Activated naive CD8-positive, alpha-beta T cell treated with anti-CD3 and anti-CD28 coated beads, Interleukin-2, amount 50 U/mL, for 24 hours (primary cell): ENCODE measurements around the gene PEAR1.
"Not testable (repeated sequence)": the region's sequence is repeated elsewhere in the genome, so short reads cannot be mapped to it uniquely, and the experiment has no call there.

Experiments used
- ATAC-seq: fragments of 150-1000 bp; cut with Tn5 transposase; one replicate; pipeline ENCODE4 v1.10.0; 2021
- DNase-seq: peaks from one replicate; pipeline ENCODE4 v3.0.0; 2021
- H3K27ac Mint-ChIP-seq: one replicate; pipeline ENCODE4 v1.8.0; 2021; ENCODE audit warnings: mild to moderate bottlenecking, mixed read lengths
- H3K27me3 Mint-ChIP-seq: one replicate; pipeline ENCODE4 v1.8.0; 2021; ENCODE audit warnings: mixed read lengths
- H3K36me3 Mint-ChIP-seq: one replicate; pipeline ENCODE4 v1.8.0; 2021; ENCODE audit warnings: low read depth, mixed read lengths
- H3K4me1 Mint-ChIP-seq: one replicate; pipeline ENCODE4 v1.8.0; 2021; ENCODE audit warnings: mixed read lengths
- H3K4me3 Mint-ChIP-seq: one replicate; pipeline ENCODE4 v1.8.0; 2021; ENCODE audit warnings: mild to moderate bottlenecking, moderate library complexity, mixed read lengths
- H3K9me3 Mint-ChIP-seq: one replicate; pipeline ENCODE4 v1.8.0; 2021; ENCODE audit warnings: mixed read lengths

PEAR1 gene

DNA sequence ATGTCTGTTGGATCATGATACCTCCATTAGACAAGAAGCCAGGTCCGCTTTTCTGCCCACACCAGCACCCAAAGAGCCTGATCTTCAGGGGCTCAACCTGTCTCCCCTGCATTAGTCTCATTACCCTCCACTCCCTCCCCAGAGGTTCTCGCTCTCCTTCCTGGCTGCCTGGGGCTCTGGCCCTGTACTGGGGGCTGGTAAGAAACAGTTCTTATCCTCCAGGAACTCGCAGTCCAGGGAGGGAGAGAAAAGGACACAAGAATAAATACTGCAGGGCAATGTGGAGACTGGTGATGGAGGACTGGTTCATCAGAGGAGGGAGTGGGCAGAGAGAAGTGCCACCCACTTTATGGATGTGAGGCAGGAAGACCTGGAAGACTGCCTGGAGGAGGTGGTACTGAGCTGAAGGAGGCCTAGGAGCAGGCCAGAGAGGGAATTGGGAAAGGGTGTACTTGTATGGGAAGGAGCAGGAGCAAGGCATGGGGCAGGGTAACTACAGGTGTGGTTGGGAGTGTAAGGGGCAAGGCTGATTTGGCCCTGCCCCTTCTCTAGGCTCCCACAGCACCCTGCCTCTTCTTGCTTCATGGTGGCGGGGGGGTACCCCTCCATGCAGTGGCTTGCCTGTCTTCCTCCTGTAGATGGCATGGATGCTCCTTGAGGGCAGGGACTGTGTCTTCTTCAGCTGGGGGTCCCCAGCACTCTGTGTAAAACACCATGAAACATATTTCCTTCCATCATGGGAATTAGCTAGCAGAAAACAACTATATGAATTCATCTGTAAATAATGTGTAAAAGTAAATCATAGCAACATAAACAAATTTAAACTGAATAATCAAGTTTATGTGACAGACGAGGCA is 31.9 kb downstream of the PEAR1 start:
- no peak for DNase-seq
- Mint-ChIP-seq H3K9me3 (no peaks in the 10 kb centered on the region), H3K4me3 (no peak overlapping the region)

DNA sequence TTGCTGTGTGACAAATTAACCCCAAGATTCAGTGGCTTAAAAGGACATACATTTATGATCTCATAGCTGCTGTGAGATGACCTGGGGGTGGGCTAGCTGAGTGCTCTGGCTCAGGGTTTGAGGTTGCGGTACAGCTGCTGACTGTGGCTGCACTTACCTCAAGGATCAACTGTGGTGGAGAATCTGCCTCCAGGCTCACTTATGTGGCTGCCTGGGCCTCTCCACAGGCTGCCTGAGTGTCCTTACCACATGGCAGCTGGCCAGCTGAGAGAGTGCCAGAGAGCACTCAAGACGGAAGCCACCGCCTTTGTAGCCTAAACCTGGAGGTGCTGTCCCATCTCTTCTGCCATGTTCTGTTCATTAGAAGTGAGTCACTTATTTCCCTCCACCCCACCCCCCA is 32.7 kb downstream of the PEAR1 start:
- DNase-seq: peak; percentile 76
- H3K27ac Mint-ChIP-seq: peak overlapping the region; percentile 87
- peak; percentile 87 for ATAC-seq

More for the DNA sequence above, 31.9 kb downstream of the PEAR1 start:
- no peak for ATAC-seq
- Mint-ChIP-seq H3K36me3 (no peaks in the 10 kb centered on the region), H3K27ac (no peak overlapping the region), H3K27me3 (peaks cover 86% of the 10 kb centered on the region), H3K4me1 (peaks cover 34% of the 10 kb centered on the region)

DNA sequence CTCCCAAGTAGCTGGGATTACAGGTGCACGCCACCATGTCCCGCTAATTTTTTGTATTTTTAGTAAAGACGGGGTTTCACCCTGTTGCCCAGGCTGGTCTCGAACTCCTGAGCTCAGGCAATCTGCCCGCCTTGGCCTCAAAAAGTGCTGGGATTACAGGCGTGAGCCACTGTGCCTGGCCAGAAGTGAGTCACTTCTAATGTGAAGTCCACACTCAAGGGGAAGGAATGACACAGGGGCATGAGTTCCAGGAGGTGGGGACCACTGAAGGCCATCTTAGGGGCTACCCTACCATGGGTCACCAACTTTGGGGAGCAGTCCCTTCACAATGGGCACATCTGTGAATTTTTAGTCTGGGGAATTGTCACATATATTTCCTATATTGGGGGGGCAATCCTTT is 33.2 kb downstream of the PEAR1 start:
- H3K4me1 Mint-ChIP-seq: peaks cover 38% of the 10 kb centered on the region
- ATAC-seq, H3K27ac Mint-ChIP-seq, H3K4me3 Mint-ChIP-seq, H3K9me3 Mint-ChIP-seq, H3K36me3 Mint-ChIP-seq, DNase-seq: not testable (repeated sequence)
- H3K27me3 Mint-ChIP-seq: peaks cover 84% of the 10 kb centered on the region

More for the DNA sequence above, 32.7 kb downstream of the PEAR1 start:
- Mint-ChIP-seq H3K4me3 (no peak overlapping the region), H3K36me3 (no peaks in the 10 kb centered on the region), H3K4me1 (peaks cover 34% of the 10 kb centered on the region), H3K27me3 (peaks cover 85% of the 10 kb centered on the region), H3K9me3 (no peaks in the 10 kb centered on the region)

DNA sequence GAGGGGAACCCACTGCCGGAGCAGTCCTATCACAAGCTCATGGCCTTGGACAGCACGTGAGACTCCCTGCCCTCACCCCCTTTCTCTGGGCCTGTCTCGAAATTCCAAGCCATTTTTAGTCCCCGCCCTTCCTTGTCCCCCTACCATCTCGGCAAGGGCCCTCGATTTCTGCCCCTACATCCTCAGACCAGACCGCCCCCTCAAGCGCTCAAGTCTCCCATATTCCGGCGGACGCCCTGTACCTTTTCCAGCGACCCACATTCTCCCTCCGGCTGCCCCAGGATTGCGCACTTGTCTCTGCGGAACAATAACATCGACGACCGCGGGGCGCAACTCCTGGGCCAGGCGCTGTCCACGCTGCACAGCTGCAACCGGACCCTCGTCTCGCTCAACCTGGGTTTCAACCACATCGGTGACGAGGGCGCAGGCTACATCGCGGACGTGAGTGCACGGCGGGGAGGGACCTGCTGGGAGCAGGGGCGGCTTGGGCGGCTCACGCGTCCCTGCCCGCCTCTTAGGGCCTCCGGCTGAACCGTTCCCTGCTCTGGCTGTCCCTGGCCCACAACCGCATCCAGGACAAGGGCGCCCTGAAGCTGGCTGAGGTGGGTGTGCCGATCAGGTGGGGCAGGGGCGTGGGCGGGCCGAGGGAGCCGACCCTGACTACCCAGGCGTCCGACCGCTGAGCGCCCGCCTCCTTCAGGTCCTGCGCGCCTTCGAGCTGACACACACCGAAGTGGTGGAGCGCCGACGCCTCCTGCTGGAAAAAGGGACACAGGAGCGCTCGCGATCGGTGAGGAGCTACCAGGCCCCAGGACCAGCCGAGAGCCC is 33.9 kb downstream of the PEAR1 start:
- no peak overlapping the region for H3K27ac Mint-ChIP-seq
- DNase-seq (peak; percentile 80), ATAC-seq (peak; percentile 45)
- no peaks in the 10 kb centered on the region for H3K9me3 Mint-ChIP-seq
- peaks cover 38% of the 10 kb centered on the region for H3K4me1 Mint-ChIP-seq
- H3K36me3 Mint-ChIP-seq: no peaks in the 10 kb centered on the region
- peaks cover 77% of the 10 kb centered on the region for H3K27me3 Mint-ChIP-seq
- no peak overlapping the region for H3K4me3 Mint-ChIP-seq

DNA sequence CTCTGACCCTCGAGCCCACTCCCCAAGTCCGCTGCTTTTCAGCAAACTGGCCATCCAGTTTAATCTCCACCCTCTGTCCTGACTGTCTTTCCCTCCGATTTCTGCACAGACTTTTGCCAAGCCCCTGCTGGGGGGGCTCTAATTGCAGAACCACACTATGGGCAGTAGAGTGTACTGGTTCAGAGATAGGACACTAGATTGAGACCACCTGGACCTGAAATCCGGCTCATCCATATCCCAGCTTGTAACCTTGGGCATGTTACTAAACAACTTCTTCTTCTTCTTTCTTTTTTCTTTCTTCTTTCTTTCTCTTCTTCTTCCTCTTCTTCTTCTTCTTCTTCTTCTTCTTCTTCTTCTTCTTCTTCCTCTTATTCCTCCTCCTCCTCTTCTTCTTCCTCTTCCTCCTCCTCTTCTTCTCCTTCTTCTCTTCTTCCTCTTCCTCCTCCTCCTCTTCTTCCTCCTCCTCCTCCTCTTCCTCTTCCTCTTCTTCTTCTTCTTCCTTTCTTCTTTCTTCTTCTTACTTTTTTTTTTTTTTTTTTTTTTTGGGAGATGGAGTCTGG is 34.6 kb downstream of the PEAR1 start:
- no peaks in the 10 kb centered on the region for H3K9me3 Mint-ChIP-seq

DNA sequence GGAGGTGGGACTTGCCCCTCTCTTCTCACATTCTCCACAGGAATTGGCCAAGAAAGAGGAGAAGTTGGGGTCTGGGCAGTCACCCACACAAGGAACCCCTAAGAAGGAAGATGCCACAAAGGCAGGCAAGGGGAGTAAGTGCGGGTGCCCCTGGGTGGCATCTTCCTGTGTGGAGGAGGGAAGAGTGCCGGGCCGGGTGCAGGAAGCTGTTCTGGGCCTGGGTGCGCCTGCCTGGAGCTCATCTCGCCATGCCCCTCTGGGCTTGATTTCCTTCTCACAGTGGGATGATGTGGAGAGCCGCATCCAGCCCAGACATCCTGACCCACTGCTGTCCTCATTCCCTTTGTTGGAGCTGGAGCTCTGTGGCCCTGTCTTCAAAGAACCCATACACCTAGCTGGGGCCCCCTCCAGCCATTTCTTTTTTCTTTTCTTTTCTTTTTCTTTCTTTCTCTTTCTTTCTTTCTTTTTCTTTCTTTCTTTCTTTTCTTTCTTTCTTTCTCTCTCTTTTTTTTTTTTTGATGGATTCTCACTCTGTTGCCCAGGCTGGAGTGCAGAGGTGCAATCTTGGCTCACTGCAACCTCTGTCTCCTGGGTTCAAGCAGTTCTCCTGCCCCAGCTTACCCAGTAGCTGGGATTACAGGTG is 36.2 kb downstream of the PEAR1 start:
- Mint-ChIP-seq H3K27ac (no peak overlapping the region), H3K27me3 (peaks cover 59% of the 10 kb centered on the region), H3K9me3 (no peaks in the 10 kb centered on the region), H3K4me3 (no peak overlapping the region), H3K4me1 (peaks cover 32% of the 10 kb centered on the region), H3K36me3 (no peaks in the 10 kb centered on the region)
- ATAC-seq (no peak), DNase-seq (no peak)

More for the DNA sequence above, 34.6 kb downstream of the PEAR1 start:
- Mint-ChIP-seq H3K4me1 (peaks cover 38% of the 10 kb centered on the region), H3K36me3 (no peaks in the 10 kb centered on the region), H3K27ac (no peak overlapping the region), H3K27me3 (peaks cover 71% of the 10 kb centered on the region), H3K4me3 (no peak overlapping the region)
- no peak for DNase-seq
- ATAC-seq: no peak

DNA sequence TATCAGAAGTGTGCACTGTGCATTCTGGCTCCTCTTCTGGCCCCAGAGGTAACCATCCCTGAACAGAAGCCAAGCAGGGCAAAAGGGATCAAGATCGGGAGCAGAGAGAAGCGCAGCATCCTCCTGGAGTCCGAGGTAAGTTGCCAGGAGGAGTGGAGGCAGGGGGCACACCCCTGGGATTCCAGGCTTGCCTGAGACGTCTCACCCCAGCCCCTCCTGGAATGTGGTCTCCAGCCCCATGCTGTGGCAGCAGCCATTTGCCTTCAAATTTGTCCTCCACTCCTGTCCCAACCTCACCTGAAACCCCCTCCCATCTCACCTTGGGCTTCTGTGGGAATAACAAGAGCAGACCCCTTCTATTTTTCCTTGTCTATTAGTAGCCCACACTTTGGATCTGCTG is 37.0 kb downstream of the PEAR1 start:
- Mint-ChIP-seq H3K27me3 (peaks cover 52% of the 10 kb centered on the region), H3K4me3 (no peak overlapping the region), H3K9me3 (no peaks in the 10 kb centered on the region), H3K4me1 (peaks cover 28% of the 10 kb centered on the region), H3K27ac (no peak overlapping the region), H3K36me3 (no peaks in the 10 kb centered on the region)
- ATAC-seq (no peak), DNase-seq (no peak)

DNA sequence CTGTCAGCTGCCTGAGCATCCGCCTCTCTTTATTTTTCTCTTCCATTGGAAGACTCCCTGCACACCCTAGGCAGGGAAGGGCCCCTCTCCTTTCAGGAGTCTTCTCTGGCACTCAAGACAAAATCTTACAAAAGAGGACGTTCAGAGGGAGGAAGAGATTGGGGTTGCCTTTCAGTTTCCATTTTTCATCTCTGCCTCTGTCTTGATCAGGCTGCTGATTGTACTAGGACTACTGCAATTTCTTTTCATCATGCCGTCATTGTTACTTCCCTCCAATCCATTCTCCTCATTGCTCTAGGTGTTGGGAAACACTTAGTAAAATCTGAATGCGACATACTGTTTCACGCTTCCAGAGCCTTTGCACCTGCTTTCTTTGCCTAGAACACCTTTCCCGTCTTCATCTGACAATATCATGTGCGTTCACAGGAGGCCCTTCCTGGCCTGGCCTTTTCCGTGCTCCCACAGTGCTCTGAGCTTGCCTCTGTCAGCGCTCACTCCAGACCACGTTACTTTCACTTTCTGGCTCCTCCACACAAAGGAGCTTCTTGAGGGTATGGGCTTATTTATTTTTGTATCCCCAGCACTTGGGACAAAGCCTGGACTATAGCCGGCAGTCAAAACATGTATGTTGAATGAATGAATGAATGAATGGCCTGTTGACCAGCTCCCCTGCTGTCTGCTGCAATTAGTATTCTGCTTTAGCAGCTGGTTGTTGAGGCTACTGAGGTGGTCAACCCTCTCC is 37.9 kb downstream of the PEAR1 start:
- DNase-seq (no peak), ATAC-seq (no peak)
- no peak overlapping the region for H3K27ac Mint-ChIP-seq
- no peaks in the 10 kb centered on the region for H3K36me3 Mint-ChIP-seq
- peaks cover 20% of the 10 kb centered on the region for H3K4me1 Mint-ChIP-seq
- peaks cover 43% of the 10 kb centered on the region for H3K27me3 Mint-ChIP-seq
- H3K4me3 Mint-ChIP-seq: no peak overlapping the region
- H3K9me3 Mint-ChIP-seq: no peaks in the 10 kb centered on the region

DNA sequence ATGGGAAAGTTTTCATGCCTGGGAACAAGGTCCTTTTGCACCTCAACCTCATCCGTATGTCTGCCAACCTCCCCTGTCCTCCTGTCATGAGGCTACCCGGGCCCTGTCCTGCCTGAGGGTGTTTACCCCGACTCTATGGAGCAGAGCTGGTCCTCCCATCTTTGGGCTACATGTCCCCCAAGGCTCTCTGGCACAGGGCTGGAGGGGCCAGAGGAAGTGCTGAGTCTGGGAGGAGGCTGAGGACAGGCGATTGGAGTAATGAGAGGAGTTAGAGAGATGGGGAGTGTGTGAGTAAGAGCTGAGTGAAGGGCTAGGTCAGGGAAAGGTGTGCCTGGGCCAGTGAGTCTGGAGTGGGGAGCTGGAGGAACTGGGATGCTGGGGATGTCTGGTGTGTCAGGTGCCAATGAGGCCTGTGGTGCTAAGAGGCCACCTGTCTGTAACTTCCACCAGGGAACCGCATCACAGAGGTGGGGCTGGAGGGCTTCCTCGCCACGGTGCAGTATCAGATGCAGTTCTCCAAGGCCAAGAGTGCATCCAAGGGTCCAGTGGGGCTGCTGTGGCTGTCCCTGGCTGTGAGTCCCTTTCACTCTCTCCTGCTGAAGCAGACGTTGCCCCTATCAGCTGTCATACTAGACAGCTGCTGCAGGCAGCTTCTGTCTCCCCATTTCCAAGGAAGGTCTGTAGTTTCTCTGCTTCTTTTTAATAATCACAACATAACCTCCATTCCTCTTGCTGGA is 38.6 kb downstream of the PEAR1 start:
- ATAC-seq (no peak), DNase-seq (no peak)
- H3K9me3 Mint-ChIP-seq: no peaks in the 10 kb centered on the region
- H3K36me3 Mint-ChIP-seq: no peaks in the 10 kb centered on the region
- peaks cover 37% of the 10 kb centered on the region for H3K27me3 Mint-ChIP-seq
- peaks cover 12% of the 10 kb centered on the region for H3K4me1 Mint-ChIP-seq
- H3K4me3 Mint-ChIP-seq: no peak overlapping the region
- H3K27ac Mint-ChIP-seq: no peak overlapping the region

DNA sequence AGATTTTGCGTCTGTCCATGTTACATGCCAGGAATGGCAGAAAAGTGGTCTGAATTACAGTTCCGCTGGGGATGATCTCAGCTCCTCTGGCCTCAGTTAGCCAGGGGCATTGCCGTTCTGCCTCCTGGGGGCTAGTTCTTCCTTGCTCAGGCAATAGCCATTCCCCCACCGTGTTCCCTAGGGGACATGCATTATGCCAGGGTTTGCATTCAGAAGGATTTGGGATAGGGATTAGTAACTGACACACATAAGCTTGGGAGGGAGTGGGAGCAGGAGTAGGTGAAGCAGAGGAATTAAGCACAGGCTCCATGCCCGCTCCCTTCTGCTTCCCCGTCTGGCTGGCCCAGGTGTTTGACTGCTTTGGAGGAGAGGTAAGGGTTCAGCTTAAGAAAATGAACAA is 39.6 kb downstream of the PEAR1 start:
- H3K36me3 Mint-ChIP-seq: no peaks in the 10 kb centered on the region
- no peaks in the 10 kb centered on the region for H3K9me3 Mint-ChIP-seq
- H3K4me3 Mint-ChIP-seq: no peak overlapping the region
- H3K4me1 Mint-ChIP-seq: peaks cover 5% of the 10 kb centered on the region
- ATAC-seq: no peak
- DNase-seq: no peak
- peaks cover 30% of the 10 kb centered on the region for H3K27me3 Mint-ChIP-seq
- H3K27ac Mint-ChIP-seq: no peak overlapping the region

DNA sequence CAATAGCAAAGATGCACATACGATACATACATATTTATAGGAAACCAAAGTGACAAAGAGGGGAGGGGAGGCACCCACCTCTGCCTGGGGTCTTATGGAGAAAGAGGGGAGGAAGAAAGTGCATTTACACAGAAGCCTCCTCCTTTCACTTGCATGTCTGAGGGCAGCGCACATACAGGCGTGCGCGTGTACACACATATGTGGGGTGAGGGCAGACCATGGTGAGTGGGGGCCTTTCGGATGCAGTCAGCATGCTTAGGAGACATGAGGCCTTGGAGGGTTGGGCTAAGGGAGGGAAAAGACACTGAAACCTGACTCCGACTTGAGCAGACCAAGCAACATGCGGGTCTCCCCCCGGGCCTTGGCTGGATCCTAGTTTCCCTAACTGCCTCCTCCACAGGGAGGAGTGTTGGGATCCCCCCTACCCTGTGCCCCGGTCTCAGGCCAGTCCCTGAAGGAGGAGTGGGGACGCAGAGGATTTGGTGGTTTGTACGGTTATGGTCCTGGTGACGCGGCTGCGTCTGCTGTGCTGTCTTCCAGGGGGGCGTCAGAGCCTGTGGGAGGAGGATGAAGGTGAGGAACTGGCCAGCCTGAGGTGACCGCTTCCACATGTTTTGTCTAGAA is 42.1 kb downstream of the PEAR1 start:
- DNase-seq: no peak
- no peak overlapping the region for H3K4me3 Mint-ChIP-seq
- no peaks in the 10 kb centered on the region for H3K9me3 Mint-ChIP-seq
- H3K27ac Mint-ChIP-seq: no peak overlapping the region
- ATAC-seq: no peak
- H3K4me1 Mint-ChIP-seq: peaks cover 3% of the 10 kb centered on the region
- H3K27me3 Mint-ChIP-seq: peaks cover 10% of the 10 kb centered on the region
- no peaks in the 10 kb centered on the region for H3K36me3 Mint-ChIP-seq

DNA sequence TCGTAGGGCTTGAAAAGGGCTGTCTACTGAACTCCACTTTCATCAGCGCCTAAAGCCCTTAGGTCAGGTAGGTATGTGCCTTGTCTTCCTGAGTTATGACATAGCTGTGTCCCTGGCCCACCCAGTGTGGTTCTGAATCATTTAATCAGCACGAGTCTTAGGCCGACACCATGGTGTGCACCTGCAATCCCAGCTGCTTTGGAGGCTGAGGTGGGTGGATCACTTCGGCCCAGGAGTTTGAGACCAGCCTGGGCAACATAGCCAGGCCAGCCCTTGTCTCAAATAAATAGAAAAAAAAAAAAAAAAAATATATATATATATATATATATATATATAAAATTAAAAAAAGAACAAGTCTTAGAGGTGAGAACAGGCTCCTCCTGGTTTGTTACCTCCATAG is 42.7 kb downstream of the PEAR1 start:
- Mint-ChIP-seq H3K27me3 (peaks cover 4% of the 10 kb centered on the region), H3K4me1 (peaks cover 3% of the 10 kb centered on the region), H3K36me3 (no peaks in the 10 kb centered on the region), H3K4me3 (no peak overlapping the region), H3K27ac (no peak overlapping the region), H3K9me3 (no peaks in the 10 kb centered on the region)
- no peak for DNase-seq
- no peak for ATAC-seq

DNA sequence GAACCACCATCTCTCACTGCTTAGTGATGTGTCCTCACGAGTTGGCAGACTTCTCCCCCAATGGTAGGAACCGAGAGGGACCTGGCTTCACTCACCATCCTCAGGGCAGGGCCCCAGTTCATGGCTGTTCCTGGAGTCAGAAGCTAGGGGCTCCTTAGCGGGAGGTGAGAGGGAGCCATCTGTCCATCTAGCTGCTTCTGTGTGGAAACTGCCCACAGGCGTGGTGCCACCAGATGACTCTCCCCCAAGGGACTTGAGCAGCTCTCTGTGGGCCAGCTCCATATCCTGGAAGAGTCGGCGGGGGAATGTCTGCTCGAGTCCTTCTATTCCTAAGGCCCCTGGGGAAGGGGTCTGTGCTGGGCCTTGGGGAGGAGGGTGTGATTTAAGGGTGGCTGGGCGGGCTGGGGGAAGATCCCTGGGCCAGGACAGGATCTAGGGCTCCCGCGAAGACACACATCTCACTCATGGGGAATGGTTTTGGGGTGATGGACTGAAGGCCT is 43.3 kb downstream of the PEAR1 start:
- Mint-ChIP-seq H3K36me3 (no peaks in the 10 kb centered on the region), H3K4me1 (no peaks in the 10 kb centered on the region)
- no peak for ATAC-seq

More for the DNA sequence above, 43.3 kb downstream of the PEAR1 start:
- H3K4me3 Mint-ChIP-seq: no peak overlapping the region
- no peaks in the 10 kb centered on the region for H3K27me3 Mint-ChIP-seq
- H3K9me3 Mint-ChIP-seq: no peaks in the 10 kb centered on the region
- no peak for DNase-seq
- H3K27ac Mint-ChIP-seq: no peak overlapping the region
